Tibial nerve (tissue), 4 donors: ENCODE measurements around the gene USP3. TPM values are rescaled to one million over a fixed set of nuclear protein-coding genes. Genes with fewer than 3 reads are reported as not detected.

Experiments
- DNase-seq, 2 donors: peaks; one replicate each; pipeline ENCODE4 v3.0.0-alpha.2; 2019; ENCODE audit warnings: low spot score in 2 of 2
- H3K27ac ChIP-seq, 4 donors: fragments of 200-600 bp; sonication (generic) in 3 of 4; one replicate each; pipeline ENCODE4 v1.5.1; 2017 to 2019; ENCODE audit warnings: mild to moderate bottlenecking in 1 of 4
- H3K27me3 ChIP-seq, 2 donors: fragments of 200-600 bp; sonication (generic) in 1 of 2; one replicate each; pipeline versions ENCODE4 v1.5.1 to v1.6.0; 2017 to 2019
- H3K36me3 ChIP-seq, 3 donors: fragments of 200-600 bp; sonication (generic); one replicate each; pipeline ENCODE4 v1.5.1; 2018 to 2019
- H3K4me1 ChIP-seq, 4 donors: fragments of 200-600 bp; sonication (generic) in 3 of 4; one replicate each; pipeline ENCODE4 v1.5.1; 2017 to 2019
- H3K4me3 ChIP-seq, 4 donors: fragments of 200-600 bp; sonication (generic) in 3 of 4; one replicate each; pipeline ENCODE4 v1.5.1; 2017 to 2019; ENCODE audit warnings: mild to moderate bottlenecking in 1 of 4, moderate library complexity in 1 of 4
- H3K9me3 ChIP-seq, 4 donors: fragments of 200-600 bp; sonication (generic) in 3 of 4; one replicate each; pipeline ENCODE4 v1.5.1; 2017 to 2019
- CTCF ChIP-seq, 5 experiments: fragments of 200-600 bp in 3 of 5; fragments of 450-650 bp in 2 of 5; sonication (generic) in 3 of 5; IDR thresholded peaks; one replicate each; pipeline ENCODE4 v1.5.1; 2016 to 2019; ENCODE audit warnings: antibody characterized with exemption in 5 of 5, mild to moderate bottlenecking in 3 of 5, moderate library complexity in 2 of 5
- EP300 ChIP-seq, 2 donors: sonication (generic); formaldehyde crosslinking; IDR thresholded peaks; one replicate each; pipeline ENCODE4 v1.6.1; 2017; ENCODE audit warnings: antibody characterized with exemption in 2 of 2, mild to moderate bottlenecking in 1 of 2
- POLR2A ChIP-seq, 2 donors: fragments of 450-650 bp; IDR thresholded peaks; one replicate each; pipeline ENCODE4 v1.6.1; 2017; ENCODE audit warnings: antibody characterized with exemption in 2 of 2, mild to moderate bottlenecking in 2 of 2, moderate library complexity in 2 of 2
- WGBS, 2 donors: methylation state at CpG; one replicate each; pipeline ENCODE4 v1.1.5; 2018; 5-methylcytosine and 5-hydroxymethylcytosine counted together
- total RNA-seq, 4 donors: library from RNA; depleted of rRNA; stranded (reverse); fragments of >200 nt; gene quantifications; one replicate each; pipeline ENCODE4 v1.1.0, GENCODE V29; 2016

USP3 gene
- total RNA-seq, 4 donors from 2014 or later = 32.8 to 47.3 (median 38.3) TPM

- whole genome bisulfite sequencing, 2 donors = 21 to 37% methylated on average over 9 of the region's 9 CpGs
- peak overlapping the region; percentile 43 to 92 (median 84) for H3K27ac ChIP-seq
- no peaks in the 10 kb centered on the region for H3K9me3 ChIP-seq
- H3K4me1 ChIP-seq = peaks cover 0 to 66% (median 19%) of the 10 kb centered on the region in 4 donors
- peaks cover 0 to 7% (median 0%) of the 10 kb centered on the region in 3 donors for H3K36me3 ChIP-seq
- peak overlapping the region; percentile 59 to 91 (median 65) for H3K4me3 ChIP-seq
- H3K27me3 ChIP-seq = no peaks in the 10 kb centered on the region
- no peak for TF ChIP-seq EP300 (IDR thresholded peaks at IDR 0.05)
- TF ChIP-seq CTCF (IDR thresholded peaks at IDR 0.05) = no peak
- TF ChIP-seq POLR2A (IDR thresholded peaks at IDR 0.05) = no peak
- DNase-seq = no peak
These were observed 97.4 kb downstream of the USP3 start for GRCh38 chr15:63601704-63602185.

- no peak overlapping the region for H3K4me3 ChIP-seq
- no peak overlapping the region for H3K27ac ChIP-seq
- DNase-seq = no peak
- H3K9me3 ChIP-seq = no peaks in the 10 kb centered on the region
- TF ChIP-seq EP300 (IDR thresholded peaks at IDR 0.05) (no peak), CTCF (IDR thresholded peaks at IDR 0.05) (no peak), POLR2A (IDR thresholded peaks at IDR 0.05) (no peak)
- H3K36me3 ChIP-seq = peaks cover 0 to 16% (median 0%) of the 10 kb centered on the region in 3 donors
- WGBS, 2 donors = 77% methylated on average over 3 of the region's 3 CpGs
- H3K27me3 ChIP-seq = no peaks in the 10 kb centered on the region
- H3K4me1 ChIP-seq = peaks cover 0 to 58% (median 16%) of the 10 kb centered on the region in 4 donors
These were observed 98.2 kb downstream of the USP3 start for GRCh38 chr15:63602595-63602994.

- 79 to 81% methylated on average over 4 of the region's 4 CpGs for WGBS, 2 donors
- H3K27ac ChIP-seq = peak overlapping the region in 1 of 4 donors; percentile 19
These were observed 99.1 kb downstream of the USP3 start for GRCh38 chr15:63603516-63603915.

GRCh38 chr15:63604281-63604680 lies 99.9 kb downstream of the USP3 start:
- peaks cover 0 to 41% (median 11%) of the 10 kb centered on the region in 4 donors for H3K4me1 ChIP-seq
- no peaks in the 10 kb centered on the region for H3K27me3 ChIP-seq
- no peaks in the 10 kb centered on the region for H3K9me3 ChIP-seq
- DNase-seq = no peak
- no peak overlapping the region for H3K4me3 ChIP-seq
- no peak for TF ChIP-seq POLR2A (IDR thresholded peaks at IDR 0.05)
- TF ChIP-seq EP300 (IDR thresholded peaks at IDR 0.05) = no peak
- TF ChIP-seq CTCF (IDR thresholded peaks at IDR 0.05) = no peak
- no peak overlapping the region for H3K27ac ChIP-seq
- peaks cover 0 to 33% (median 0%) of the 10 kb centered on the region in 3 donors for H3K36me3 ChIP-seq
- 97% methylated on average over 2 of the region's 2 CpGs for WGBS, 2 donors

More at GRCh38 chr15:63603516-63603915, 99.1 kb downstream of the USP3 start:
- H3K27me3 ChIP-seq = no peaks in the 10 kb centered on the region
- peaks cover 0 to 25% (median 0%) of the 10 kb centered on the region in 3 donors for H3K36me3 ChIP-seq
- no peaks in the 10 kb centered on the region for H3K9me3 ChIP-seq
- TF ChIP-seq CTCF (IDR thresholded peaks at IDR 0.05) = no peak
- TF ChIP-seq EP300 (IDR thresholded peaks at IDR 0.05) = no peak
- TF ChIP-seq POLR2A (IDR thresholded peaks at IDR 0.05) = no peak
- no peak overlapping the region for H3K4me3 ChIP-seq
- DNase-seq = no peak
- H3K4me1 ChIP-seq = peaks cover 0 to 48% (median 14%) of the 10 kb centered on the region in 4 donors

GRCh38 chr15:63605036-63605435 lies 100.6 kb downstream of the USP3 start:
- H3K4me3 ChIP-seq = no peak overlapping the region
- TF ChIP-seq POLR2A (IDR thresholded peaks at IDR 0.05) (no peak), EP300 (IDR thresholded peaks at IDR 0.05) (no peak), CTCF (IDR thresholded peaks at IDR 0.05) (no peak)
- DNase-seq = no peak
- peaks cover 0 to 37% (median 0%) of the 10 kb centered on the region in 3 donors for H3K36me3 ChIP-seq
- no peak overlapping the region for H3K27ac ChIP-seq
- H3K9me3 ChIP-seq = no peaks in the 10 kb centered on the region
- H3K4me1 ChIP-seq = peaks cover 0 to 34% (median 8%) of the 10 kb centered on the region in 4 donors
- H3K27me3 ChIP-seq = no peaks in the 10 kb centered on the region
- 77 to 94% methylated on average over 3 of the region's 3 CpGs for WGBS, 2 donors
